Right cardiac atrium (tissue), 5 donors: ENCODE results near the gene CD300LB. TPM values are rescaled to one million over a fixed set of nuclear protein-coding genes. Genes with fewer than 3 reads are reported as not detected.

Experiments used
- ATAC-seq, 2 donors: fragments of 200-7000 bp; cut with Tn5 transposase; one replicate each; pipeline versions ENCODE4 v1.8.0 to v1.9.1; 2020; ENCODE audit warnings: moderate library complexity in 2 of 2, mild to moderate bottlenecking in 1 of 2
- DNase-seq, 3 donors: peaks; one replicate each; pipeline ENCODE4 v3.0.0-alpha.2; 2020
- H3K27ac ChIP-seq: one replicate; pipeline ENCODE4 v1.5.1; 2013; ENCODE audit warnings: mild to moderate bottlenecking, low read length, control low read depth, moderate library complexity
- H3K27me3 ChIP-seq: one replicate; pipeline ENCODE4 v1.6.1; 2013; ENCODE audit not compliant: control insufficient read depth, insufficient read depth
- H3K4me1 ChIP-seq: one replicate; pipeline ENCODE4 v1.6.1; 2013; ENCODE audit warnings: low read length; ENCODE audit not compliant: control insufficient read depth, insufficient read depth
- H3K4me3 ChIP-seq: one replicate; pipeline ENCODE4 v1.5.1; 2013; ENCODE audit warnings: low read length, control low read depth
- H3K9me3 ChIP-seq: one replicate; pipeline ENCODE4 v1.6.1; 2013; ENCODE audit warnings: low read length; ENCODE audit not compliant: control insufficient read depth
- WGBS: extraction: QIAGEN DNeasy Blood & Tissue Kit; methylation state at CpG from one replicate; pipeline ENCODE4 v1.1.7; 2013; 5-methylcytosine and 5-hydroxymethylcytosine counted together
- intact Hi-C, 4 donors: fragments of 100-400 bp; cut with DNase I; formaldehyde crosslinking; loops; one replicate each; pipeline versions ENCODE4 v1.11.0 to v1.14.0; 2022 to 2023
- polyA plus RNA-seq: library from polyadenylated mRNA; stranded (reverse); fragments of 200-250 nt; gene quantifications from one replicate; pipeline ENCODE4 v1.2.3, GENCODE V29; 2013
- total RNA-seq, 4 donors: library from RNA; stranded (reverse); fragmentation: NEBNext Ultra II Directional; extraction: Animal tissue kit (Norgen Biotek cat#: 25700); gene quantifications; one replicate each; pipeline ENCODE4 v1.2.1, GENCODE V29; 2021
- donor health status: healthy with polysubstance abuse.
- donor health status: DM: no; HTN: yes; CAD: no.
- donor health status: DM: no; HTN: no; CAD: no.
- donor health status: DM: no; HTN: yes; CAD: no; lungs with severe emphysema.
- donor health status: DM: yes; HTN: yes; CAD: no.

CD300LB gene
- total and polyA plus RNA-seq, 5 donors: 0.09 TPM; not detected in 3

DNA sequence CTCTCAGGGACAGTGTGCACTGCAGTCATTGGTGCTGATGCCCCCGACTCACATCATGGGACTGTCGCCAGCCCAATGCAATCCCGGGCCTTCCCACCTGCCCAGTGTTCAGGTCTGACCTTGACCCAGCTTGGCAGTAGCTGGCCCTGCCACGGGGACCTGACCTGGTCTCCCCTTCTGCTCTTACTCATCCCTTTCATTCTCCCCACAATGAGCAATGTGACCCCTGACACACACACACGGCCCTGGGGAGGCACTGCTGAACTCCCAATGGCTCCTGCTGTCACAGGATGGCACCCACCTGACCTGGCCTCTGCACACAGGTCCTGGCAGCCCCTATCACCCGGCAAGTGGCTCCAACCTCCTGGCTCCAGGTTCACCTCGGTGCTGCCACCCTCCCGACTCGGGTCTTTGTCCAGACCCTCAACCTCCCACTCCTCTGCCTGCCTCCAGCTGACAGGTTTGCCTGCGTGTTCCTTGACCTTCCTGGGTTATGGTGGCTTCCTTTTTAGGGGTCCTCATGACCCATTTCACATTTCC lies 8.1 kb upstream of the CD300LB start:
- ATAC-seq: peak in 1 of 2 donors; percentile 17
- H3K27me3 ChIP-seq: peaks cover 2% of the 10 kb centered on the region
- no peaks in the 10 kb centered on the region for H3K9me3 ChIP-seq
- no peak for DNase-seq
- WGBS: 69% methylated on average over 10 of the region's 10 CpGs
- H3K4me3 ChIP-seq: no peak overlapping the region
- no peak overlapping the region for H3K27ac ChIP-seq
- H3K4me1 ChIP-seq: no peaks in the 10 kb centered on the region
- intact Hi-C loops: no loop called here

DNA sequence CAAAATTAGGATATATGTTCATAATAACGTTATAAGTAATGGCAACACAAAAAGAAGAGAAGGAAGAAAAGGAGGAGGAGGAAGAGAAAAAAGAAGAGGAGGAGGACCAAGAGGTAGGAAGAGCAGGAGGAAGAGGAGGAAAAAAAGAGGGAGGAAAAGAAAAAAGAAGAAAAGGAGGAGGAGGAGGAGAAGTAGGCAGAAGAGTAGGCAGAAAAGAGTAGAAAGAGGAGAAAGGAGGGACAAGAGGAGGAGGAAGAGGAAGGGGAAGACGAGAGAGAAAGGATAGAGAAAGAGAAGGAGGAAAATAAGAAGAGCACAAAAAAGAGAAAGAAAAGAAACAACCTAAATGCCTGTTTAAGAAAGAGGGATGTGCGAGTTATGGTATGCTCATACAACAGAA lies 5.6 kb upstream of the CD300LB start:
- Histone ChIP-seq H3K9me3 (no peaks in the 10 kb centered on the region), H3K4me3 (no peak overlapping the region), H3K4me1 (no peaks in the 10 kb centered on the region), H3K27me3 (peaks cover 2% of the 10 kb centered on the region), H3K27ac (no peak overlapping the region)
- intact Hi-C loops: no loop called here
- DNase-seq (no peak), ATAC-seq (no peak)
- WGBS: 67% methylated on average over 3 of the region's 3 CpGs

- H3K9me3 ChIP-seq: no peaks in the 10 kb centered on the region
- ATAC-seq (peak; percentile 74 to 76), DNase-seq (peak in 2 of 3 donors; percentile 68 to 70)
- 63% methylated on average over 10 of the region's 10 CpGs for WGBS
- intact Hi-C loops: no loop called here
- H3K27ac ChIP-seq: no peak overlapping the region
- no peaks in the 10 kb centered on the region for H3K4me1 ChIP-seq
- H3K4me3 ChIP-seq: no peak overlapping the region
- peaks cover 1% of the 10 kb centered on the region for H3K27me3 ChIP-seq
These were observed 840 bp upstream of the CD300LB start for GRCh38 chr17:74532115-74532514.

GRCh38 chr17:74530831-74531150 lies 484 bp downstream of the CD300LB start:
- Histone ChIP-seq H3K4me1 (no peaks in the 10 kb centered on the region), H3K27ac (no peak overlapping the region), H3K27me3 (no peaks in the 10 kb centered on the region), H3K4me3 (no peak overlapping the region), H3K9me3 (no peaks in the 10 kb centered on the region)
- ATAC-seq: no peak
- intact Hi-C loops: no loop called here
- no peak for DNase-seq
- WGBS: 60% methylated on average over 5 of the region's 5 CpGs

DNA sequence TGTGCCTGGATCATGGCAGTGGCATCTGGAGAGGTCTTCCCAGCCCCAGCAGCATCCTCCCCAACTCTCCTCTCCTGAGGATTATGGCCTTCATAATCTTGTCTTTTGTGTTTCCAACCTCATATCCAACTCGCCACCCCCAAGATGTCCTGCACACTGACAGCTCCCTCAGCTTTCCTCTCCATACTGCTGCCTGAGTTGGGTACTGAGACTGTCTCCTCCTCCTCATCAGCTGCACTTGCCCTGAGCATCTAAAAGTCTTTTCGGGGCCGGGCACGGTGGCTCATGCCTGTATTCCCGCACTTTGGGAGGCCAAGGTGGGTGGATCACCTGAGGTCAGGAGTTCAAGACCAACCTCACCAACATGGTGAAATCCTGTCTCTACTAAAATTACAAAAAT lies 2.0 kb downstream of the CD300LB start:
- Histone ChIP-seq H3K27me3 (no peaks in the 10 kb centered on the region), H3K4me1 (no peaks in the 10 kb centered on the region), H3K4me3 (no peak overlapping the region), H3K27ac (no peak overlapping the region), H3K9me3 (no peaks in the 10 kb centered on the region)
- no peak for ATAC-seq
- intact Hi-C loops: no loop called here
- DNase-seq: no peak
- 78% methylated on average over 5 of the region's 5 CpGs for WGBS

DNA sequence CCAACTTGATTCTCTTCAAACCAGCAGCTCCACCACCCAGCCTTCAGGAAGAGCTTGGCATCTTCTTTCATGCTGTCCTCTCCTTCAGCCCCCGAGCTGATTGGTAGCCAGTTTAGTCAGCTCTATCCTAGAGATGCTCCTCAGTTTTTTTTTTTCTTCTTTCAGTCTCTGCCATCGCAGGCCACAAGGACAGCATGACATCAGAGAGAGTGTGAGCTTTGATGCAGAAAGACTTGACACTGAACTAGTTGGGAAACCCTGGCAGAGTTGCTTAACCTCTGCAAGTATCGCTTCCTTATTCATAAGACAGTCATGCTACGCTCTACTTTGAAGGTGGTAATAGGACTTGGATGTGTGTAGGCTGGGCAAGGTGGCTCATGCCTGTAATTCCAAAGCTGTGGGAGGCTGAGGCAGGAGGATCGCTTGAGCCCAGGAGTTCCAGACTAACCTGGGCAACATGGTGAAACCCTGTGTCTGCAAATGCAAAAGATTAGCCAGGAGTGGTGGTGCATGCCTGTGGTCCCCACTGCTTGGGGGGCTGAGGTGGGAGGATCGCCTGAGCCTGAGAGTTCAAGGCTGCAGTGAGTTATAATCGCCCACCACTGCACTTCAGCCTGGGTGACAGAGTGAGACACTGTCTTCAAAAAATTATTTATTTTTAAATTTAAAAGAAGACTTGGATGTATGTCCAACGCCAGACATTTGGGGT lies 2.6 kb downstream of the CD300LB start:
- WGBS: 78% methylated on average over 8 of the region's 8 CpGs
- H3K27ac ChIP-seq: no peak overlapping the region
- no peaks in the 10 kb centered on the region for H3K27me3 ChIP-seq
- H3K9me3 ChIP-seq: no peaks in the 10 kb centered on the region
- H3K4me3 ChIP-seq: no peak overlapping the region
- H3K4me1 ChIP-seq: no peaks in the 10 kb centered on the region
- DNase-seq (no peak), ATAC-seq (peak in 1 of 2 donors; percentile 22)
- intact Hi-C loops: no loop called here

DNA sequence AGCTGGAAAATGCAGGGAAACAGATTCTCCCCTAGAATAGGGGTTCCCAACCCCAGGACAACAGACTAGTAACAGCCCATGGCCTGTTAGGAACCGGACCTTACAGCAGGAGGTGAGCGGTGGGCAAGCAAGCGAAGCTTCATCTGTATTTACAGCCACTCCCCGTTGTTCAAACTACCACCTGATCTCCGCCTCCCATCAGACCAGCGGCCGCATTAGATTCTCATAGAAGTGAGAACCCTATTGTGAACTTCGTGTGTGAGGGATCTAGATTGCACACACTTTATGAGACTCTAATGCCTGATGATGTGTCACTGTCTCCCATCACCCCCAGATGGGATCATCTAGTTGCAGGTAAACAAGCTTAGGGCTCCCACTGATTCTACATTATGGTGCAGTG lies 3.5 kb downstream of the CD300LB start:
- H3K4me1 ChIP-seq: no peaks in the 10 kb centered on the region
- H3K4me3 ChIP-seq: no peak overlapping the region
- intact Hi-C loops: no loop called here
- no peak for ATAC-seq
- DNase-seq: no peak
- peaks cover 2% of the 10 kb centered on the region for H3K9me3 ChIP-seq
- H3K27ac ChIP-seq: no peak overlapping the region
- WGBS: 87% methylated on average over 8 of the region's 8 CpGs
- no peaks in the 10 kb centered on the region for H3K27me3 ChIP-seq

DNA sequence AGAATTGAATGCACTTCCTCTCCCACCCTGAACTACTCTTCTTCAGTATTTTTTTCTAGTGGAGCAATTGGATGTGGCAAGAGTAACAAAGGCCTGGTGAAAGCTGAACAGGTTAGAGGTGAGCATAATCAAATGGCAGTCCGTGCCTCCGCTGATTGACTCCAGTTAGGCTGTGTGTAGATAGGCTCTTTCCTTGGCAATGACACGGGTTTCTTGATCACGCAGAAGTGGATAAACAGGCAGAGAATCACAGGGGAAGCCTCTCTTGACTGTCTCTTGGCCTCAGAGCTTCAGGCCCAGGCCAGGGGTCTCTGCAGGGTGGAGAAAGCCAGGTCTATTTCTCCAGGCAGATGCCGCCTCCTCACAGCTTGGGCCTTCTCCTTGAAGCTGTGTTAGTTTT lies 4.2 kb downstream of the CD300LB start:
- Histone ChIP-seq H3K9me3 (peaks cover 2% of the 10 kb centered on the region), H3K4me3 (no peak overlapping the region), H3K4me1 (no peaks in the 10 kb centered on the region), H3K27ac (no peak overlapping the region), H3K27me3 (no peaks in the 10 kb centered on the region)
- DNase-seq: no peak
- no peak for ATAC-seq
- intact Hi-C loops: no loop called here
- WGBS: 78% methylated on average over 5 of the region's 5 CpGs

DNA sequence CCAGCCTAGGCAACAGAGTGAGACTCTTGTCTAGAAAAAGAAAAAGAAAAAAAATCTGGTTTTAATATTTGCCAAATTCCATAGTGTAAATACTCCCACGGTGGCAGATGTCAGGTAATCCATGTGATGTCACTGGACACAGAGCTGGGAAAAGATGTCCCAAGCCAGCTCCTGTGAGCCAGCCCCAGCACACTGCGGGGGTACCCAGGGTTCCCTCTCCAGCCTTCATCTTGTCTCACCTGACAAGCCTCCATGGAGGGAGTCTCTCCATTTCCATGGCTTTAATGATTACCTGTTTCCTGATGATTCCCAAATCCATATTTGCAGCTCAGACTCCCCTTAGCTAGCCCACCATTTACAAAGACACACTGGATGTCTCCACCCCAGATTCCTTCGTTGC lies 4.6 kb downstream of the CD300LB start:
- ATAC-seq (no peak), DNase-seq (no peak)
- intact Hi-C loops: no loop called here
- Histone ChIP-seq H3K9me3 (peaks cover 2% of the 10 kb centered on the region), H3K4me1 (no peaks in the 10 kb centered on the region), H3K27me3 (no peaks in the 10 kb centered on the region), H3K4me3 (no peak overlapping the region), H3K27ac (no peak overlapping the region)
- WGBS: 62% methylated on average over 3 of the region's 3 CpGs

GRCh38 chr17:74525781-74526288 lies 5.4 kb downstream of the CD300LB start:
- Histone ChIP-seq H3K27ac (no peak overlapping the region), H3K27me3 (no peaks in the 10 kb centered on the region), H3K4me3 (no peak overlapping the region), H3K9me3 (peaks cover 2% of the 10 kb centered on the region), H3K4me1 (no peaks in the 10 kb centered on the region)
- WGBS: 85% methylated on average over 14 of the region's 14 CpGs
- no peak for ATAC-seq
- DNase-seq: no peak
- intact Hi-C loops: no loop called here

- DNase-seq: no peak
- intact Hi-C loops: no loop called here
- no peak for ATAC-seq
- no peaks in the 10 kb centered on the region for H3K27me3 ChIP-seq
- H3K27ac ChIP-seq: no peak overlapping the region
- 87% methylated on average over 1 of the region's 1 CpG for WGBS
- H3K4me3 ChIP-seq: no peak overlapping the region
- peaks cover 2% of the 10 kb centered on the region for H3K9me3 ChIP-seq
- H3K4me1 ChIP-seq: no peaks in the 10 kb centered on the region
These were observed 5.9 kb downstream of the CD300LB start for GRCh38 chr17:74525465-74525725.
